CD4-positive, alpha-beta T cell treated with Interferon gamma for 1 hour (primary cell): ENCODE data around the gene BMS1.
"Not testable (repeated sequence)": the region's sequence is repeated elsewhere in the genome, so short reads cannot be mapped to it uniquely, and the experiment has no call there.

Source experiments
- DNase-seq: peaks from one replicate; pipeline ENCODE4 v3.0.0-alpha.2; 2020

Gene BMS1

GRCh38 chr10:42790835-42791234 is 8.2 kb downstream of the BMS1 start:
- no peak for DNase-seq

- DNase-seq, result no peak
Observed at GRCh38 chr10:42795701-42796100, 13.1 kb downstream of the BMS1 start.

DNA sequence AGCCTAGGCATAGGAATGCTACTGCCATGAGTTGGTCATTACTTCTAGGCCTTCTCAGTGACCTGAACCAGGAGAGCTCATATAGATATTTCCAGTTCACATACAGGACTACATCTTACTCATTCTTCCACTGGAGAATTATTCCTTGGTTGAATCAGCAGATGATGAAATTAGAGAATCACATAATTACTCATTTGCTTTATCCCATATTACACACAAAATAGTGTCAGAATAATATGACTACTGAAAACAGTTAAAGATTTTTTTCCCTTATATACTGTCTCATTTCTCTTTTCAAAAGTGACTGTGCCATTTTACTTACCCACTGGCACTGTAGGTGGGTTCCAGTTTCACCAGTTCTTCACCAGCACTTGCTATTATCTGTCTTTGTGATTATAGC is 18.5 kb downstream of the BMS1 start:
- no peak for DNase-seq

DNA sequence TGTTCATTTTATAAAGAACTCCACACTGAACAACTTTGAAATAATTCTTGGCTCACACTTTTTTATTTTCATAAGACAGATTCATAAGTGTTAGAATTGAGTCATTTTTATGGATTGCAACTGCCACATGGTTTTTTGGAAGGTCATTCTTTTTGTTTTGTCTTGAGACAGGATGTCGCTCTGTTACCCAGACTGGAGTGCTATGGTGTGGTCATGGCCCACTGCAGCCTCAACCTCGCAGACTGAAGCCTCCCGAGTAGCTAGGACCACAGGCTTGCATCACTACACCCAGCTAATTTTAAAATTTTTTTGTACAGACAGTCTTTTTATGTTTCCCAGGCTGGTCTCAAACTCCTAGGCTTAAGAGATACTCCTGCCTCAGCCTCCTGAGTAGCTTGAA is 20.3 kb downstream of the BMS1 start:
- no peak for DNase-seq

- DNase-seq, result no peak
Observed at GRCh38 chr10:42809676-42810075, 27.1 kb downstream of the BMS1 start.

GRCh38 chr10:42812028-42812427 is 29.4 kb downstream of the BMS1 start:
- DNase-seq, result no peak

- not testable (repeated sequence) for DNase-seq
Observed at GRCh38 chr10:42813989-42814687, 31.5 kb downstream of the BMS1 start.

- DNase-seq, result not testable (repeated sequence)
Observed at GRCh38 chr10:42816334-42816733, 33.7 kb downstream of the BMS1 start.

GRCh38 chr10:42816912-42817311 is 34.3 kb downstream of the BMS1 start:
- DNase-seq, result no peak

DNA sequence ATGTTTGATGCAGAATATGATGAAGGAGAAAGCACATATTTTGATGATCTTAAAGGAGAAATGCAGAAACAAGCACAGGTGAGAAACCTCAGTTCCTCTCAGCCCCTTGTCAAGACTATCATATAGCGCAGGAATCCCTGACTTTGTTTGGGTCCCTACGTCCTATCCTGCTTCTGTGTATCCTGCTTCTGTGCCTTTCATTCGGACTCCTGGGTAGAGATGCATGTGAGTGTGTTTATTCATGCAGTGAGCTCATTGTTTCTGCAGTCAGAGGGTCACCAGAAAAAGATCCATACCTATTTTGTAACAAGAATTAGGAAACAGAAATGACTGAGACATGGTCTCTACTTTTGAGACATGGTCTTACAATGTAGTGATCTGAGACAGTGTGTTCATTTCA is 34.8 kb downstream of the BMS1 start:
- DNase-seq, result not testable (repeated sequence)

- DNase-seq, result not testable (repeated sequence)
Observed at GRCh38 chr10:42826759-42827158, 44.2 kb downstream of the BMS1 start.

- no peak for DNase-seq
Observed at GRCh38 chr10:42827201-42827600, 44.6 kb downstream of the BMS1 start.

- DNase-seq, result not testable (repeated sequence)
Observed at GRCh38 chr10:42828391-42828790, 45.8 kb downstream of the BMS1 start.

GRCh38 chr10:42830237-42830636 is 47.6 kb downstream of the BMS1 start:
- DNase-seq, result no peak

- no peak for DNase-seq
Observed at GRCh38 chr10:42836096-42836495, 53.5 kb downstream of the BMS1 start.

DNA sequence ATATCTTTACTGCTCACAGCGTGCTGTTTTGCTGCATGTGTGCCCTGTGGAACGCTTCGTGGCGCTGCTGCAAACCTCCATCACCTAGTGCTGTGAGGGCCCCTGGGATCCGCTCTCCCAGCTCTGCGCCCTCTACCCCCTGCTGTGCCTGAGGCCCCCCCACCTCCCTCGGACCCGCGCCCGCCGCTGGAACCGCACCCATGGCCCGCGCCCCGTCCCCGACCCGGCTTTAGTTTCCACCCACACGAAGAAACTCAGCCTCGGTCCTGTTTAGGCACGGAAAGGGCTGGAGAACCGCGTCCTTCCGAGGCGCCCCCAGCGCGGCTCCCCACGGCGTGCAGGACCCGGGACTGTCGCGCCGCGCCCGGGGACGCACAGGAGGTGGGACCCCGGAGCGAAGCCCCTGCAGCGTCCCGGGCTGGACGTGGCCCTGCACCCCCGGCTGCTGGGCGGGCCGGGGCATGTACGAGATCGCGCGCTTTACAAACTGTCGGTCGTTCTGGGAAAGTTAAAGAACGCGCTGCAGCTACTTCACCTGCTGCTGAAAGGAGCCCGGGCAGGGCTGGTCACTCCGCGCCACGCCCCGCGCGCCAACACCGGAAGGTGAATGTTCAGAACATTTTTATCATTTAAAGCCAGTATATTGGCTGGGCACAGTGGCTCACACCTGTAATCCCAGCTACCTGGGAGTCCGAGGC is 54.3 kb downstream of the BMS1 start:
- no peak for DNase-seq

- DNase-seq, result not testable (repeated sequence)
Observed at GRCh38 chr10:42844810-42845209, 62.2 kb downstream of the BMS1 start.

DNA sequence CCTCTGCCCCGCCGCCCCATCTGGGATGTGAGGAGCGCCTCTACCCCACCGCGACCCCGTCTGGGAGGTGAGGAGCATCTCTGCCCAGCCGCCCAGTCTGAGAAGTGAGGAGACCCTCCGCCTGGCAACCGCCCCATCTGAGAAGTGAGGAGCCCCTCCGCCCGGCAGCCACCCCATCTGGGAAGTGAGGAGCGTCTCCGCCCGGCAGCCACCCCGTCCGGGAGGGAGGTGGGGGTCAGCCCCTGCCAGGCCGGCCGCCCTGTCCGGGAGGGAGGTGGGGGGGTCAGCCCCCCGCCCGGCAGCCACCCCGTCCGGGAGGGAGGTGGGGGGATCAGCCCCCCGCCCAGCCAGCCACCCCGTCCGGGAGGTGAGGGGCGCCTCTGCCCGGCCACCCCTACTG is 64.7 kb downstream of the BMS1 start:
- DNase-seq, result not testable (repeated sequence)

GRCh38 chr10:42850931-42851330 is 68.3 kb downstream of the BMS1 start:
- no peak for DNase-seq

- DNase-seq, result no peak
Observed at GRCh38 chr10:42859256-42859655, 76.7 kb downstream of the BMS1 start.

GRCh38 chr10:42860016-42860415 is 77.4 kb downstream of the BMS1 start:
- DNase-seq, result not testable (repeated sequence)

- DNase-seq, result not testable (repeated sequence)
Observed at GRCh38 chr10:42862801-42863200, 80.2 kb downstream of the BMS1 start.

DNA sequence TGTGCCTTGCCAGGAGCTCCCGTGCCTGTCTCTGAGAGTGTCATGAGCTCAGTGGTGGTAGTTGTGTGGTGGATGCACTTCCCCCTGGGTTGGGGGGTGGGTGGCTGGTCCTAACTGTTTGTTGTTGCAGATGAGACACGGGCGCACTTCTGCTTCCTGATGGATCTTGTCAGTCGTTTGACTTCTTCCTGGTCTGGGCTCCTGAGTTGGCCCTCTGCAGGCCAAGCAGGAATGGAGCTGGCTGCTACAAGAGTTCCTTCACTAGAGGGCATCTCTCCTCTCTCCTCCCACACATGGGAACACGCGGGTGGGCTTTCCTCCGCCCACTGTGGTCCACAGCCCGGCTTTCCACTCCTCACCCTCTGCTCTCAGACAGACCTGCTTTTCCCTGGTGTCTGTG is 82.0 kb downstream of the BMS1 start:
- DNase-seq, result no peak

GRCh38 chr10:42865716-42866114 is 83.1 kb downstream of the BMS1 start:
- DNase-seq, result no peak
